ENCODE data around the gene PMAIP1. TPM values are rescaled to one million over a fixed set of nuclear protein-coding genes. Genes with fewer than 3 reads are reported as not detected.
"Not testable (repeated sequence)": the region's sequence is repeated elsewhere in the genome, so short reads cannot be mapped to it uniquely, and the experiment has no call there.

Gene PMAIP1
- 1 to 10 TPM; 1.2 to 2.2 (median 2.1) TPM for total RNA-seq
- long read RNA-seq, donor 1, partial matches to known transcripts, result 0 of 4 reads
- long read RNA-seq, donor 1, other reads (novel, unspliced or antisense), result 0 of 4 reads
- long read RNA-seq, donor 2, partial matches to known transcripts, result 0 of 3 reads
- long read RNA-seq, donor 2, other reads (novel, unspliced or antisense), result 0 of 3 reads

- intact Hi-C loops (cut with DNase I, micrococcal nuclease), result no loop called here
- TF ChIP-seq, protein P1, sequence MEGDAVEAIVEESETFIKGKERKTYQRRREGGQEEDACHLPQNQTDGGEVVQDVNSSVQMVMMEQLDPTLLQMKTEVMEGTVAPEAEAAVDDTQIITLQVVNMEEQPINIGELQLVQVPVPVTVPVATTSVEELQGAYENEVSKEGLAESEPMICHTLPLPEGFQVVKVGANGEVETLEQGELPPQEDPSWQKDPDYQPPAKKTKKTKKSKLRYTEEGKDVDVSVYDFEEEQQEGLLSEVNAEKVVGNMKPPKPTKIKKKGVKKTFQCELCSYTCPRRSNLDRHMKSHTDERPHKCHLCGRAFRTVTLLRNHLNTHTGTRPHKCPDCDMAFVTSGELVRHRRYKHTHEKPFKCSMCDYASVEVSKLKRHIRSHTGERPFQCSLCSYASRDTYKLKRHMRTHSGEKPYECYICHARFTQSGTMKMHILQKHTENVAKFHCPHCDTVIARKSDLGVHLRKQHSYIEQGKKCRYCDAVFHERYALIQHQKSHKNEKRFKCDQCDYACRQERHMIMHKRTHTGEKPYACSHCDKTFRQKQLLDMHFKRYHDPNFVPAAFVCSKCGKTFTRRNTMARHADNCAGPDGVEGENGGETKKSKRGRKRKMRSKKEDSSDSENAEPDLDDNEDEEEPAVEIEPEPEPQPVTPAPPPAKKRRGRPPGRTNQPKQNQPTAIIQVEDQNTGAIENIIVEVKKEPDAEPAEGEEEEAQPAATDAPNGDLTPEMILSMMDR (IDR thresholded peaks at IDR 0.05), result no peak
- H3K4me1 ChIP-seq (ENCODE audit: low read depth), result peaks cover 12% of the 10 kb centered on the region
- peak; percentile 95 for ATAC-seq
- DNase-seq, result peak; percentile 92 to 94 (median 94)
- no peaks in the 10 kb centered on the region for H3K36me3 ChIP-seq (ENCODE audit: low read depth)
- peak within 1 kb of the TSS; percentile 66 for H3K4me3 ChIP-seq
- H3K9me3 ChIP-seq, result no peaks in the 10 kb centered on the region
These were observed at the start of gene PMAIP1 for GRCh38 chr18:59899298-59900221. TSS of gene PMAIP1 (plus strand) at chr18:59899996. CDS start at chr18:59900178, 182 bp downstream.

GRCh38 chr18:59851784-59852399, 47.9 kb upstream of the PMAIP1 start:
- Histone ChIP-seq H3K9me3 (no peaks in the 10 kb centered on the region), H3K36me3 (ENCODE audit: low read depth) (no peaks in the 10 kb centered on the region), H3K4me3 (no peak overlapping the region), H3K4me1 (ENCODE audit: low read depth) (peaks cover 10% of the 10 kb centered on the region)
- DNase-seq (no peak), ATAC-seq (peak; percentile 21)
- intact Hi-C loops (cut with DNase I, micrococcal nuclease), result no loop called here
- TF ChIP-seq, protein P1 (IDR thresholded peaks at IDR 0.05), result no peak

DNA sequence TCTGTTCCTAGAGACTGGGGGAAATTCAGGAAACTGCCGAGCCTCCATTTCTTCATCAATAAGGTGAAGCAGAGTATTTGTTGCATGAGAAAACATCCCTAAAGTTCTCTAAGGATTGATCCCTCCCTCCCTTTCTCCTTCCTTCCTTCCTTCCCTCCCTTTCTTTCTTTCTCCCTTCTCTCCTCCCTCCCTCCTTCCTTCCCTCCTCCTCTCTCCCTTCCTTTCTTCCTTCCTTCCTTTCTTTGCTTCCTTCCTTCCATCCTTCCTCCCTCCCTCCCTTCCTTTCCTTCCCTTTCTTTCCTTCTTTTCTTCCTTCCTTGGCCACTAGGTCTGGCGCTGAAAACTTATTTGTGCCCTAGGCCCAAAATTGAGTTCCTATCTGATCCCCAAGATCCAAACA, 47.2 kb upstream of the PMAIP1 start:
- intact Hi-C loops (cut with DNase I, micrococcal nuclease), result no loop called here
- DNase-seq (no peak), ATAC-seq (no peak)
- Histone ChIP-seq H3K9me3 (no peaks in the 10 kb centered on the region), H3K4me3 (no peak overlapping the region), H3K4me1 (ENCODE audit: low read depth) (peaks cover 5% of the 10 kb centered on the region), H3K36me3 (ENCODE audit: low read depth) (no peaks in the 10 kb centered on the region)
- TF ChIP-seq, protein P1 (IDR thresholded peaks at IDR 0.05), result no peak

DNA sequence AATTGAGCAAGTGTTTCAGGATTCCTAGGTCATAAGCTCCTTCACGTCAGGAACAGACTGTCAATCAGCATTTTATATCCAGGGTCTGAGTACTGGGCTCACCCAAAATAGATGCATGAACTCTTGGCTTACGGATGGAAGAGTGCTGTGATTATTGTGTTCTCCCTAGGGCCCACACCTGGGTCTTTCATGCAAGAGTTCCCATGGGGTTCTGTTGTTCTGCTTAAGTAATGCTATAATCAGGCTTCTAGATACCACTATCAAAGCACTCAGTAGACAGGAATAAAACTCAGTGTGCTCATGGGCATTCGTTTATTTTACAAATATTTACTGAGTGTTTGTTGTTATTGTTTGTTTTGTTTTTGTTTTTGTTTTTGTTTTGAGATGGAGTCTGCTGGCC, 46.4 kb upstream of the PMAIP1 start:
- Histone ChIP-seq H3K4me1 (ENCODE audit: low read depth) (no peaks in the 10 kb centered on the region), H3K4me3 (no peak overlapping the region), H3K9me3 (no peaks in the 10 kb centered on the region), H3K36me3 (ENCODE audit: low read depth) (no peaks in the 10 kb centered on the region)
- no peak for DNase-seq
- TF ChIP-seq, protein P1 (IDR thresholded peaks at IDR 0.05), result no peak
- ATAC-seq, result no peak
- intact Hi-C loops (cut with DNase I, micrococcal nuclease), result no loop called here

- DNase-seq; H3K9me3 ChIP-seq; ATAC-seq; H3K36me3 ChIP-seq (ENCODE audit: low read depth); intact Hi-C loops (cut with DNase I, micrococcal nuclease); H3K4me3 ChIP-seq; H3K4me1 ChIP-seq (ENCODE audit: low read depth): not testable (repeated sequence)
These were observed 45.8 kb upstream of the PMAIP1 start for GRCh38 chr18:59853988-59854387.

- TF ChIP-seq, protein P1 (IDR thresholded peaks at IDR 0.05), result no peak
- H3K4me1 ChIP-seq (ENCODE audit: low read depth), result no peaks in the 10 kb centered on the region
- no peak overlapping the region for H3K4me3 ChIP-seq
- no peaks in the 10 kb centered on the region for H3K9me3 ChIP-seq
- intact Hi-C loops (cut with DNase I, micrococcal nuclease), result no loop called here
- no peaks in the 10 kb centered on the region for H3K36me3 ChIP-seq (ENCODE audit: low read depth)
- ATAC-seq (no peak), DNase-seq (no peak)
These were observed 38.8 kb upstream of the PMAIP1 start for GRCh38 chr18:59861009-59861408.

Measured in mucosa of descending colon (tissue), 3 donors.